Neural cell (in vitro differentiated cells): ENCODE data around the gene ERICH6B.

Source experiments
- EP300 ChIP-seq: fragments of 450-650 bp; conservative IDR thresholded peaks from 2 replicates; pipeline ENCODE4 v1.6.1; 2014; ENCODE audit warnings: antibody characterized with exemption, mild to moderate bottlenecking, moderate library complexity; ENCODE audit not compliant: poor library complexity, severe bottlenecking
- EZH2 ChIP-seq: fragments of 200-600, 300-800 bp; shearing (Covaris generic), sonication (generic); IDR thresholded peaks from 2 replicates; pipeline ENCODE4 v1.6.1; 2014; ENCODE audit warnings: antibody characterized with exemption, low read length, borderline replicate concordance, mild to moderate bottlenecking; ENCODE audit not compliant: insufficient read depth, poor library complexity, severe bottlenecking
- POLR2AphosphoS5 ChIP-seq: IDR thresholded peaks from 2 replicates; pipeline ENCODE4 v1.6.1; 2012
- RAD21 ChIP-seq: fragments of 450-650 bp; conservative IDR thresholded peaks from 2 replicates; pipeline ENCODE4 v1.6.1; 2014; ENCODE audit warnings: antibody characterized with exemption, mild to moderate bottlenecking, moderate library complexity
- TAF1 ChIP-seq: IDR thresholded peaks from 2 replicates; pipeline ENCODE4 v1.6.1; 2012; ENCODE audit warnings: low read depth
- TF ChIP-seq, protein P1 (sequence below): fragments of 450-650 bp; IDR thresholded peaks from 2 replicates; pipeline ENCODE4 v1.5.1; 2014; ENCODE audit warnings: antibody characterized with exemption, mild to moderate bottlenecking, moderate library complexity; ENCODE audit not compliant: poor library complexity, severe bottlenecking
- TF ChIP-seq, protein P2 (sequence below): IDR thresholded peaks from 2 replicates; pipeline ENCODE4 v1.6.1; 2012; ENCODE audit warnings: borderline replicate concordance

DNA sequence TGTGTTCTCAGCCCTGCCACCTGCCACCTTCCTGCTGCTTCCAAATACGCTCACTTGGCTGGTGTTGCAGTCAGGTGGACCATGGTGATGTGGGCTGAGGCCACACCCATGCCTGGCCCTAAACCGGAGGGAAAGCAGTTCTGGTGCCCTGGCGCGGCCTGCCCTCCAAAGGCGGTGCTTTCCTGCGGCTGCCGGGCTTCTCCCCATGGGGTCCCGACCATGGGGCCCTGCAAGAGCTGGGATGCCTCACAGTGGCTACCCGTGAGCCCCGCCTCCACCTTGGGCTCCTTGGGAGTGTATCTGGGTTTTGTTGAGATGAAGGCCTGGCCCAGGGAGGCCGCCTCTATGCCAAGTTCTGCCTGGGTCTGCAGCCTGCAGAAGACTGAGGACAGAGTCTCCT is 73.7 kb downstream of the ERICH6B start:
- TF ChIP-seq EP300 = no peak
- TF ChIP-seq POLR2AphosphoS5 = no peak
- TF ChIP-seq, protein P1, sequence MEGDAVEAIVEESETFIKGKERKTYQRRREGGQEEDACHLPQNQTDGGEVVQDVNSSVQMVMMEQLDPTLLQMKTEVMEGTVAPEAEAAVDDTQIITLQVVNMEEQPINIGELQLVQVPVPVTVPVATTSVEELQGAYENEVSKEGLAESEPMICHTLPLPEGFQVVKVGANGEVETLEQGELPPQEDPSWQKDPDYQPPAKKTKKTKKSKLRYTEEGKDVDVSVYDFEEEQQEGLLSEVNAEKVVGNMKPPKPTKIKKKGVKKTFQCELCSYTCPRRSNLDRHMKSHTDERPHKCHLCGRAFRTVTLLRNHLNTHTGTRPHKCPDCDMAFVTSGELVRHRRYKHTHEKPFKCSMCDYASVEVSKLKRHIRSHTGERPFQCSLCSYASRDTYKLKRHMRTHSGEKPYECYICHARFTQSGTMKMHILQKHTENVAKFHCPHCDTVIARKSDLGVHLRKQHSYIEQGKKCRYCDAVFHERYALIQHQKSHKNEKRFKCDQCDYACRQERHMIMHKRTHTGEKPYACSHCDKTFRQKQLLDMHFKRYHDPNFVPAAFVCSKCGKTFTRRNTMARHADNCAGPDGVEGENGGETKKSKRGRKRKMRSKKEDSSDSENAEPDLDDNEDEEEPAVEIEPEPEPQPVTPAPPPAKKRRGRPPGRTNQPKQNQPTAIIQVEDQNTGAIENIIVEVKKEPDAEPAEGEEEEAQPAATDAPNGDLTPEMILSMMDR = no peak
- no peak for TF ChIP-seq EZH2
- TF ChIP-seq RAD21 = no peak
- TF ChIP-seq, protein P2, sequence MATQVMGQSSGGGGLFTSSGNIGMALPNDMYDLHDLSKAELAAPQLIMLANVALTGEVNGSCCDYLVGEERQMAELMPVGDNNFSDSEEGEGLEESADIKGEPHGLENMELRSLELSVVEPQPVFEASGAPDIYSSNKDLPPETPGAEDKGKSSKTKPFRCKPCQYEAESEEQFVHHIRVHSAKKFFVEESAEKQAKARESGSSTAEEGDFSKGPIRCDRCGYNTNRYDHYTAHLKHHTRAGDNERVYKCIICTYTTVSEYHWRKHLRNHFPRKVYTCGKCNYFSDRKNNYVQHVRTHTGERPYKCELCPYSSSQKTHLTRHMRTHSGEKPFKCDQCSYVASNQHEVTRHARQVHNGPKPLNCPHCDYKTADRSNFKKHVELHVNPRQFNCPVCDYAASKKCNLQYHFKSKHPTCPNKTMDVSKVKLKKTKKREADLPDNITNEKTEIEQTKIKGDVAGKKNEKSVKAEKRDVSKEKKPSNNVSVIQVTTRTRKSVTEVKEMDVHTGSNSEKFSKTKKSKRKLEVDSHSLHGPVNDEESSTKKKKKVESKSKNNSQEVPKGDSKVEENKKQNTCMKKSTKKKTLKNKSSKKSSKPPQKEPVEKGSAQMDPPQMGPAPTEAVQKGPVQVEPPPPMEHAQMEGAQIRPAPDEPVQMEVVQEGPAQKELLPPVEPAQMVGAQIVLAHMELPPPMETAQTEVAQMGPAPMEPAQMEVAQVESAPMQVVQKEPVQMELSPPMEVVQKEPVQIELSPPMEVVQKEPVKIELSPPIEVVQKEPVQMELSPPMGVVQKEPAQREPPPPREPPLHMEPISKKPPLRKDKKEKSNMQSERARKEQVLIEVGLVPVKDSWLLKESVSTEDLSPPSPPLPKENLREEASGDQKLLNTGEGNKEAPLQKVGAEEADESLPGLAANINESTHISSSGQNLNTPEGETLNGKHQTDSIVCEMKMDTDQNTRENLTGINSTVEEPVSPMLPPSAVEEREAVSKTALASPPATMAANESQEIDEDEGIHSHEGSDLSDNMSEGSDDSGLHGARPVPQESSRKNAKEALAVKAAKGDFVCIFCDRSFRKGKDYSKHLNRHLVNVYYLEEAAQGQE = no peak
- no peak for TF ChIP-seq TAF1
